ENCODE data around the gene ARX.

The ARX gene

DNA sequence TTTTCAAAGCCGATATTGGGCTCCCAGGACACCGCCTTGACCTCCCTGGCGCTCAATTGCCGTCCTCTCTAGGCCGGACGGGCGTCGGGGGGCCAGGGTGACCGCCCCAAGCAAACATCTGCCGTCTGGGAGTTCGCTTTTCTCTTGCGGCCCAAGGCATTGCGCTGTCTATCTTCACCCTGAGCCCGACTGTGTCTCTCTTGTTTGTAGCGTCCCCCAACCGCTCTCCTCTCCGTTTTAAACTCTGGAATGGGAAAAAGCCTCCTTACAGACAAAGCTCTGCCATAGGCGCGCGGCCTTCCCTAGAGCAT is 551 bp upstream of the ARX start:
- no peak for DNase-seq

DNA sequence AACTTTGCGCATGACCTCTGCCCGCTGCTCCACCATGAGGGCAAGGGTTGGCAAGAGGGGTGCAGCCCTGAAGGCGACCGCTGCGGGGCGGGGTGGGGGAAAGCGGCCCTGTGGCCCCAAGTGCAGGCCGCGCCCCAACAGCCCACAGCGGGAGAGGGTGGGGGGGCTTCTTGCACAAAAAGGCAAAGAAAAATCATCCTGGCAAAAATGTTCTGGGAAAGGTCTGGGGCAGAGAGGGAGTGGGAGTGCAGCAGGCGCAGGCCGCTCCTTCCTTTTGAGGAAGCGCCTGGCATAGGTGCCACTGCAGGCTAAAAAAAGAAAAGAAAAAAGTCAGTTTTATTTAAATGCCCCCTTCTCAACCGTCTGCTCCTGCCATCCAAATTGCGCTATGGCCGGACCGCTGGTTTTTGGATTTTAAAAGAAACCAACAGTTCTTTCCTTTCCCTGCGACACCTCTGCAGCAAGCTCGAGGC is 1.4 kb downstream of the ARX start:
- no peak for DNase-seq

DNA sequence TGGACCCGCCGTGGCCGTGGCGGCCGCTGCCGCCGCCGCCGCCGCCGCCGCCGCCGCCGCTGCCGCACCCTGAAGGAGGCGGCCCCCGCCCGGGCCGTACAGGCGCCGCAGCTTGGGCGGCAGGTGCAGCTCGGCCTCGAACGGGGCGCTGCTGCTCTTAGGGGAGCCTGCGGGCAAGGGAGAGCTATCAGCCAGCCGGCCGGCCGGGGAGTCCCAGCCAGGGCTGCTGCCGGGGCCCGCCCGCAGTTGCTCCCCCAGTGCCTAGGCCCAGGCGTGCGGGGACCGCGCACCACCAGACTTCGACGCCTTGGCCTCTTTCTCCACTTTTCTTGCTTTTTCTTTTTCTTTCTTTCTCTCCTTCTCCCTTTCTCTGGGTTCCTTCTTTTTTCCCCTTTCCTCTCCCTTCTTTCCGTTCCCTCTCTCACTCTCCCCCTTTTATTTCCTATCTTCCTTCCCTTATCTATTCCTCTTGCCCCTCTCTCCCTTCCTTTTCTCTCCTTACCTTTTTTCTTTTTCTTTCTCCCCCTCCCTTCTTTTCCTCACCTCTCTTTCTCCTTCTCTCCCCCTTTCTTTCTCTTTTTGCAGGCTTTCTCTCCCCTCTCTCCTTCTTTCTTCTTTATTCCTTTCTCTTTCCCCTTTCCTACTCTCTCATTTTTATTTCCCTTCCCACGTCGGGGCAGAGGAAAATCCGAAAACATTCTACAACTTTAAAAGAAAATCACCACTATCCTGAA is 2.0 kb downstream of the ARX start:
- DNase-seq = no peak

DNA sequence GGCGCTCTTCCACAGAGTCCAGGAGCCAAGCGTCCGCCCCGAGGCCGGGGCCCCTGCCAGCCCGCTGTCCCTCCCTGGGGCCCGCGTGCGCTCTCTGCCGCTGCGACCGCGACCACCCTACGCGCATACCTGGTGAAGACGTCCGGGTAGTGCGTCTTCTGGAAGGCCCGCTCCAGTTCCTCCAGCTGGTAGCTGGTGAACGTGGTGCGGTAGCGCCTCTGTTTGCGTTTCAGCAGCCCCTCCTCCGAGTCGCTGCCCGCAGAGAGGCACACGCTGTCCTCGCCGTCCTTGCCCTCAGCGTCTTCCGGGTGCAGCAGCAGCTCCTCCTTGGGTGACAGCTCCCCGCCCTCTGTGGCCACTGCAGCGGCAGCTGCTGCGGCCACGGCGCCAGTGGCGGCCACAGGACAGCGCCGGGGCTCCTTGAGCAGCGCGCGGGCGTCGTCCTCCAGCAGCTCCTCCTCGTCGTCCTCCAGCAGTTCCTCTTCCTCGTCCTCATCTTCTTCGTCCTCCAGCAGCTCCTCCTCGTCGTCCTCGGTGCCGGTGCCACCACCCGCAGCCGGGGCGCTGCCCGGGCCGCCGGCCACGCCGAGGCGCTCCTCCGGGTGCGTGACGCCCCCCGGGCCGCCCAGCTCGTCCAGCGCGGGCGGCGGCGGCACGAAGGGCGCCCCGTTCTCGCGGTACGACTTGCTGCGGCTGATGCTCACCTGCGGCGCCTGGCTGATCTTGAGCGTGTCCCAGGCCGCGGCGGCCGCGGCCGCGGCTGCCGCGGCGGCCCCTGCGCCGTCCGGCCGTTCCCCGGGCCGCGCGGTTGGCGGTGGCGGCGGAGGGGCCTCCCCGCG is 2.8 kb downstream of the ARX start:
- no peak for DNase-seq

DNA sequence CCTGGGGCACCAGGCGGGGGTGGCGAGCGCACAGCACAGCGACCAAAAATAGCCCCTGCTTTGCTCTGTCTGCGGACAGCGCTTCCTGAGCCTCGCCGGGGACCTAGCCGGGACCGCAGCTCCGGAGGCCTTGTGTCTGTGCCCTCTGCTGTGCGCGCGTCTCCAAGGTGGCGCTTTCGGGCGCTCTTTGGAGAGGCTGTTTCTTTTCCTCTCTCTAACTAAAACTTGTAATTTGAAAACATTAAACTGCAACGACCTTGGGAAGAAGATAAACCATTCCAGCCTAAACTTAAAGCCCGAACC is 3.4 kb downstream of the ARX start:
- DNase-seq = no peak

DNA sequence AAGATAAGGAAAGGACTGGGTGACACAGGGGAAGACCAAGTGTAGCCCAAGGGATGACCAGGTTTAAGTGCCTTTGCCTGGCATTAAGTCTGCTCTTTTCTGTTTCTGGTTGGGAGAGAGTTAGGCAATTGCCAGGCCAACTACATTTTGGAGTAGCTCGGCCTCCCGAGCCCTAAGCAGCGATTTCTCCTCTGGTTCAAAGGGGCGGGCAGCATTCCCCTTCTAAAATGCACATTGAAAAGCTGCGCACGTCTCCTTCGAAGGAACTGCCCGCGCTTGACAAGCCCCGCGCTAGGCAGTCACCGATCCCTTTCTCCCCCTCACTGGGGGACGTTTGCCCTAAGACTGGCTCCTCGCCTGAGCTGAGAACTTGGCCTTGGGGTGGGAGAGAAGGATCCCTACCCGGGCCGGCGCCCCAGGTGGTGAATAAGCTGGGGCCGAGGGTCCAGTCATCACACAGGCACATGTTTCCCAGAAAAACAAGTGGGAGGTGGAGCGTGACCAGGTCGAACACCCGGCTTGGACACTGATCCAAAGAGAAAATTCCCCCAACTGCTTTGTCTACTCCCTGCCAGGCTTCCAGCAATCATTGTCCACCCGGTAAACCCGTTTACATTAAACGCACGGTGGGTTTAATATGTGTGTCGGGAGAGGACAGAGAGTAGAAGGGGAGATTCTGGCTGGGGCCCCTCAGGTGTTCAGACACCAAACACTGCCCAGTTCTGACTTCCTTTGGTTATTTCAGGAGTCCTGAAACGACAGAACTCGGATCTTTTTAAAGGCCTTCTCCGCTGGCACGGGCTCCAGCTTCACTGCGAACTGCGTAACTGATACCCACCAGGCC is 4.0 kb downstream of the ARX start:
- DNase-seq = no peak

DNA sequence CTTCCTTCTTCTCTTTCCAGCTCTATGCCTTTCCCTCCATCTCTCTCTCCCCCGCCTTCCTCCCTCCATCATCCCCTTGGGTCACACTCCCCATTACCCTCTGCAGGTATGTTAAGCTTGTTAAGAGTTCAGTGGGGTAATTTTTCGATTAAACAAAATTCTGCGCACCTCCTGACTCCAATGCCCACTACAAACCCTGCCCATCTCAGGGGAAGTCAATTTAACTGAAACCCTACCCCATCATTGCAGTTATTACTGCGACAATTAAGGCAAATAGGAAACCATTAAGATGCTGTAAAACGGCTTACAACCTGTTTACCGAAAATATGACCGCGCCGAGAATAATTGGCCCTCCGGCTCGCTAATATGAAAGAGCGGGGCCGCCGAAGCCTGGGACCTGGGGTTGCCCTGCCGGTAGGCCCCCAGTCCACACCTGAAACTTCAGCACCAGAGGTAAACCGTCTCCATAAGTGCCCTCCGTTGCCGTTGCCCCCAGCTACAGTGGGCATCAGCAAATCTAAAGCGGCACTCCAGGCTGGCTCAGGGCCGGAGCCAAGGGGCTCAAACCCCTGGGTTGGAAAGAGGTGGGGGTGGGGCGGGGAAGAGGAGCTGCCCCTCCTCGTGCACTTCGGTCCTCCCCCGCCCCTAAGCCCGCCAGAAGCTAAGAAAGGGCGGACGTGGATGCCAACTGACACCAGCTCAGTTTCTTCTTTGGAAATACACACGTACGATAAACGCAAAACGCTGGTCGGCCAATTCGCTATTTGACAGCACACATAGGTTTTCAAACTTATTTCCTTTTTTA is 4.8 kb downstream of the ARX start:
- no peak for DNase-seq

DNA sequence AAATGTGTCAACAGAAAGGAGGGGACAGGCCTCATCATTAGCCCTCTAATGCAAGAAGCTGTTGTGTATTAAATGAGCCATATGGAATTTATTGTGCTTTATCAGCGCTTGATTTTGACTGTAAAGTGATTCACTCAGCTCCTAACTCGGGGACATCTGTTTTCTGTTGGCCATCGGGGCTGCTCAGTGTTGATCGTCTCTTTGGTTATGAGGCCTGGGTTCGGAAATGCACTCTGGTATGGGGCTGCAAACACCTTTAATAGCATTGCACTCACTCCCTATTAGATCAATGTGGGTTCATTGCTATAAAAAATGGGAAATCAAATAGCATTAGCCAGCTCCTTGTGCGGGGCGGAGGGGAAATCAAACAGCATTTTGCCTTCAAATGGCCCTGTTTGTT is 6.4 kb downstream of the ARX start:
- DNase-seq = no peak

DNA sequence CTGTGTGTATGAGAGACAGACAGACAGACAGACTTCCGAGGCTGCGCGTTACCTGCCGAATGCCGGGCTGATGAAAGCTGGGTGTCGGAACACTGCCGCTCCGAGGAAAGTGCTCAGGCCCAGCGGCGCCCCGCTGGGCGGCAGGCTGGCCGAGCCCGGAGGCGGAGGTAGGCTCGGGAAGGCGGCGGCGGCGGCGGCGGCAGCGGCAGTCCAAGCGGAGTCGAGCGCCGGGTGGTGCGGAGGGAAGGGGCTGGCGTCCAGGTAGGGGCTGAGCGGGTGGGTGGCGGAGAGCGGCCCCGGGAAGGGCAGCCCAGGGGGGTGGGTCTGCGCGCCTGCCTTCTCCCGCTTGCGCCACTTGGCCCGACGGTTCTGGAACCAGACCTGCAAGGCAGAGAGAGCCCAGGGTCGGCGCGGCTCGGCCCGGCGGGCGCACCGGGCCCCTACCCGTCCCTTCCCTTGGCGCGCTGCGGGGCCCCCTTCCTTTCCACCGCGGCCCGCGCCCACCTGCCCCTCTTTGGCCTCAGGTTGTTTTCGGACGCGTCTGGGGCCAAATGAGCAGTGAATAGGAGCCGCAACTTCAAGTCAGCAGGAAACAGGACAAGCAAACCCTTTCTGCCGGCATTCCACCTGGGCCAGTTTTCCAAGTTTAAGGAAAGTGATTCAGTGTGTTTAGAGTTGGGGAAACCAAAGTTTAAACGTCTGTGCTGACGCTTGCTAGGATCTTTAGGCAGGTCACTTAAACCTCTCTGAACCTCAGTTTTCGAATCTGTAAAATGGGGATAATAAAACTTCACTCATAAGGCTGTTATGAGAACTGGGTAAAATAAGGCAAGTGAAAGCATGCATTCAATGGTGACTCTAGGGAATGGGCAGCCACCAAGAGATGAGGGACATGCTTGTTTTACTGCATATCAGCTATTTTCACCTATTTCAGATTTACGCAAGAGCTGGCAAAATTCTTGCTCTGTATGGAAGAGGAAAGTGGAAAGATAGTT is 8.4 kb downstream of the ARX start:
- no peak for DNase-seq

DNA sequence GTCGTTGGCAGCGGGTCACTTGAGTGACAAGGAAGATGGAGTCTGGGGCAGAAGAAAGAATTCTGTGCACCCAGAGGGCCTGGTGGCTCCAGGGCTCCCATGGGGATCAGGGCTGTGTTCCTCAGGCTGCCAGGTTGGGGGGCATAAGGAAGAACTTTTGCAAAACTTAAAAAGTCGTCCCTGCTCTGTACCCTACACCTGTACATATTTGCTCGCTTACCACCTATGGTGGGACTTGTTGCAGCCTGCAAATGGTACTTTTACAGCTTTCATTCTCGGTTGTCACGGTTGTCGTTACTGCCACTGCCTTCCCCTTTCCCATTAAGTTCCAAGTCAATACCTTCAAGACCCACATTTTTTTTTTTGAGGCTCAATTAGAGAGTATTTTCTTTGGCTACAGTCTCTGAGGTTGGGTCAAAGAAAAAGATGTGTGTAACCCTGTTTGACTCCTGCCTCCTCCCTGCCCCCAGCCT is 9.1 kb downstream of the ARX start:
- no peak for DNase-seq

DNA sequence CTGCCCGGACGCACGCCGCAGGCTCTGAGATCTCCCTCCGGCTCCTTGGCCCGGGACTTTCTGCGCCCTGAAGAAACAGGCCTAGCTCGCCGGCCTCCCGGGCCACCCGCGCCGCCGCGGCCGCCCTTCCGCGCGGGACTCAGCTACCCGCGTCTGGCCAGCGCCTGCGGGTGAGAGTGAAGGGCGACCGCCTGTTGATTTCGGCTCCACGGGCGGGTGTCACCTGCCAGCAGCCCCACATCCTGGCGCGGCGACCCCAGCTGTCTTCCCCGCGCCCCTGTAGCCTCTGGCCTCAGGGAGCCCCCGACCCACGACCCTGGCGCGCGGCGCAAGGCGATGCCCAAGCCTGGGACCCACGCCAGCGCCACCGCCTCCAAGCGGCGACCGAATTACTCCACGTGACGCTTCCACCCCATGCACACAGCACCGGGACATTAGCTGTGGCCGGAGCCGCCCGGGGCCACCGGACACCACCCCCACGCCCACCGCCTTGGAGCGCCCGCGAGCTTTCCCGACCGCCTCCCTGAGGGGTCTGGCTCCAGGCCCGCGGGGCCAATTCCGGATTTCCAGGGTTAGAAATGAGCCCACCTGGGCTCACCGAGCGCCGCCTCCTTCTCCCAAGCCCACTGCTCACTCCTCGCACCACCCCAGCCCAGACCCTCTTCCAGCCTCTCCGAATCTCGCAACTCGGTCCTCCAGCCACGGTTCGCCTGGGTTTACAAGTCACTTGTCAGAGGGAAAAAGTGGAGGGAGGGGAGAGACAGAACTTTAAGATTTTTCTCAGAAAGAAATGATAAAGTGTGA is 10.2 kb downstream of the ARX start:
- DNase-seq = no peak

DNA sequence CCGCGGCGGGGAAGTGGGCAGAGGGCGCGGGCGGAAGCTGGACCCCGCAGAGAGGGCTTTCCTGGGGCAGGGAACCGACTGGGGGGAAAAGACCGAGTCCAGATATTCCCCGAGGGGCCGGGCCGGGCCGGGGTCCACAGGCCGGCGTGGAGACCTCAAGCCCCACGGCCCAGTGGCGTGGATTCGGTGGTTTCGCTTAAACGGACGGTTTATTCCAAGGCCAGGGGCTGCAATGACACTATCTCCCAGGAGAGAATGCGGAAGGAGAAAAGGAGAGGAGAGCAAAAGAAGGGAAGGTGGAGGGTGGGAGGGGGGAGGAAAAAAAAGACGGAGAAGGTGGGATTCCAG is 10.8 kb downstream of the ARX start:
- DNase-seq = no peak

DNA sequence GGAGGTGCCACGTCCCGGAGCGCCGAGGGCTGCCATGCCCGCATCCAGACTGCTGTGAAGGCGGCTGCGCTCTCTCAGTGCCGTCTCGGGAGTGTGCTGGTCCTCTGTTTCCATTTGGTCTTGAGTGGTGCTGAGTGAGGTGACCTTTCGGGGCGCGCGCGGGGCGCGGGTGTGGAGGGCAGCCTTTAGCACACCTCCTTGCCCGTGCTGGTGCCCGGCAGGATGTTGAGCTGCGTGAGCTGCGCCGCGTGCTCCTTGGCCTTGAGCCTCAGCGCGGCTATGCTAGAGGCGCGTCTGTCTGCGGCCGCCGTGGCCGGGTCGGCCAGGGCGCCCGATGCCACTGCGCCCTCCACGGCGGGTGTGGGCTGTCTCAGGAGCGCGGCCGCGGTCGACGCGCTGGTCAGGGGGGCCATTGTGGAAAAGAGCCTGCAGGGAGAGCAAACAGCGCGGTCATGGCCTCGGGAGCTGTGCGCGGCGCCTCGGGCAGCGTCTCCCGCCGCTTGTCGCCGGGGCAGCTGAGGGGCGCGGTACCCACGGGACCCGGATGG is 11.2 kb downstream of the ARX start:
- DNase-seq = no peak

DNA sequence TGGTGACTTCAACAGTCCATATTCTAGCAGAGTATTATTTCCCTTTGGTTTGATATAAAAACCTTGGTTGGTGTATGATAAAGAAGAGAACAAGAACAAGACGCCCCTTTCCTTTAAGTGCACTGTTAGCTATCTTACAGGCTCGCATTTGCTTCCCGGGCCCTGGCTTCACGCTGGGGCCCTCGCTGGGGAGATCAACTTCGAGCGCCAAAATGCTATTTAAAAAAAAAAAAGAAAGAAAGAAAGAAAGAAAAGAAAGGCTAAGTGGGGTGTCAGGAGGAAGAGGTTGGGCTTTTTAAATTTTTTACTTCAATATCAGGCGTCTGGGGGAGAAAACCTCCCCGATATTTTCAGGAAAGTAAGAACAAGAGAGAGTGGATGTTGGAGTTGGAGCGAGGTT is 11.7 kb downstream of the ARX start:
- no peak for DNase-seq

DNA sequence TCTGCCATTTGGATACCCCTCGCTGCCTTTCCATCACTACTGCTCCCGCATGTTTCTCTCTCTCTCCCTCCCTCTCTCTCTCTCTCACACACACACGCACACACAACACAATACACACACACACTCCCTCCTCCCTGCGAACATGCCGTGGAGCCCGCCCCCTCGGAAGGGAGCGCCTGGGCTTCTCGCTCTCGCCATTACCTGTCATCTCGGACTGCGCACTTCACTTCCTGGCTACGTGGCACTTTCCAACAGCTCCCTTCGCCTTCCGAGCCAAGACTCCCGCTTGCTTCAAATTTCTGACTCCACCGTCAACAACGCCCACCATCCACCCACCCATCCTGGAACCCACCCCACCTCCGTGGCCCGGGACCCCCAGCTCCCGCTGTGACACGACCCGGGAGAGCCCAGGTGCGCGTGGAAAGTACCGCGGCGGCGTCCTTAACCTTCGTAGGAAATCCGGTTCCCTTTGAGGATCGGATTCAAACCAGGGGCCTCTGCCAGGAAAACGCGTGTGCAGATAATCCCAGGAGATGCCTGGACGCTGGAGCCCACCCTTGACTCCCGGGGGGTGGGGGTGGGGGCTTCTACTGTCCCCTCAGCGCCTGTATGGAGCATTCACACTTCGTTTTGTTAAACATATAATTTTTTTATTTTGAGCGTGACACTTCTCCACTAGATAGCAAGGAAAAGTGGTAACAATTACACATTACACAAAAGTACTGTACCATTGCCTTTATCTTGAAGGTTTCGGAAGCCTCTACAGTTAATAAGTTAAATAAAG is 12.5 kb downstream of the ARX start:
- DNase-seq = no peak

DNA sequence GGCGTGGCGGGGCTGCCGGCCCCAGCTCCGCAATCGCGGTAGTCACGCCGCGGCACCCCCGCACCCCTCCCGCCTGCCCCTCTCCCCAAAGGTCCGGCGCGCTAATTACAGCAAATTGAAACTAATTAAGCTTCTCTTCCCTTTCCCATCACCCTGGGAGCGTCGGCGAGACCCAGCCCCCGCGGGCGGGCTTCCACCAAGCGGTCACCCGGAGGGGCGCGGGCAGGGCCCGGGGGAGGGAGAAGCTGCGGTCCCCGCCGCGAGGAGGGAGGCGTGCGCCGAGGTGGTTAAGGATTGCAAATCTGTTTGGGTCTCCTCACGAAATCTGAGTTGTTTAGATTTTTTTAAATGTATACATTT is 13.1 kb downstream of the ARX start:
- no peak for DNase-seq

DNA sequence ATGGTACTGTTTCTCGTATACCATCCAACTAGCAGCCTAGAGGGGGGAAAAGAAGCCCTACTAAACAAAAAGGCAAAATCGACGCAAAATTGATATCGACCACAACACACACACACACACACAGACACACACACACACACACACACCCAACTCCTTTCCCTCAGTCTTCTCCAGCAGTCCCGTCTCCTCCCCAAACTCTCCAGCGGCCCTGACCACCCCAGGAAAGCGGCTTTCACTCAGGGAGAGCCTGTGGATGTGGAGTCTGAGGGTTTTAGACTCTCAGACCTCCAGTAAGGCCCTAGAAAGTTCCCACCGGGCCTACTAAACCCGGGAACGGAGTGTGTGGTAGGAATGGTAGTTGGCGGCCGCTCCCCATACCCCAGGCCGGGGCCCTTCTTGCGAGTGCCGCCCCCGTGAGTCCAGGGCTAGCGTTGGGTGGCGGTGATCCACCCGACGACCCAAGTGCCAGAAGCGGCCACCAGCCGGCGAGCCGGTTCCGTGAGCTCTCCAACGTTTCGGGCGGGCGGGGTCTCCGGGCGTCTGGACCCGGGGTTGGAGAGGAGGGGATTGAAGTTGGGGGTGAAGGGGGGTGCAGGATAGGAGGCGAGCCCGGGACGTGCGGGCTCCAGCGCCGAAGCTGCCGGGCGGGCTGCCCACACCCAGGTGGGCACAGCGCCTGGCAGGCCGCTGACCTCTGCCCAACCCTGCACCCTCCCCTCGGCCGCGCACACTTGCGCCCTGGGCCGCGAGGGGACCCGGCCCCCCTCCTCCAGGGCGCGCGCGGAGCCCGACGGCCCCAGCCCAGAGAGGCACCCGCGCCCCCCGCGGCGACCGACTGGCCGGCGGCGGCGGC is 13.7 kb downstream of the ARX start:
- no peak for DNase-seq

DNA sequence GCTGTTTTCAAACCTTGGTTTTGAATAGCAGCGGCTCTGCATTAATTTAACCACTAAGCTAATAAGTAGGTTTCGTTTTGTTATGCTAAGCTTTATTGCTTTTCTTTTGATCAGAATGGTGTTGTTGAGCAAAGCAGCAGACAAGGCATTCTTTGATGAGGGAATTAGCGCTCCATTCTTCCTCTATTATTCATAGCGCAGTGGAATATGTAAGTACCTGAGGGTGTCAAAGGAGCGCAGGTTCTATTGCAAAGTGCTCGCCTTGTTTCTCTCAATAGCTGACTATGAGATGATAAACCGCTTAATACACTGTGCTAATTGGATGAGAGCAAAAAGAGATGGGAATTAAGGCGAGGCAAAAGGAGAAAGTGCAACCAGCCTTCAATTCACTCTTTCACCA is 16.3 kb downstream of the ARX start:
- no peak for DNase-seq
